BJ (cell line): ENCODE measurements around the gene OTOP2. TPM values are rescaled to one million over a fixed set of nuclear protein-coding genes. Genes with fewer than 3 reads are reported as not detected.
"Not testable (repeated sequence)": the region's sequence is repeated elsewhere in the genome, so short reads cannot be mapped to it uniquely, and the experiment has no call there.

ENCODE experiments used
- CTCF ChIA-PET: fragments of 350-600 bp; formaldehyde crosslinking; extraction: SDS; loops from one replicate; lab custom pipeline; 2021; ENCODE audit warnings: antibody characterized with exemption, inconsistent platforms; lab: Yijun Ruan, JAX
- POLR2A ChIA-PET: fragments of 300-600 bp; sonication (Branson Sonifier 250); formaldehyde crosslinking; extraction: SDS; loops from one replicate; lab custom pipeline; 2021; ENCODE audit warnings: antibody characterized with exemption; lab: Charles Lee
- DNase-seq: peaks from one replicate; pipeline ENCODE4 v3.0.0-alpha.2; 2011; ENCODE audit warnings: low read depth
- H3K27me3 ChIP-seq: 2 replicates; pipeline ENCODE4 v1.6.0; 2011; ENCODE audit warnings: low read length; ENCODE audit not compliant: control insufficient read depth, insufficient read depth
- H3K36me3 ChIP-seq: 2 replicates; pipeline ENCODE4 v1.5.1; 2011; ENCODE audit warnings: low read length; ENCODE audit not compliant: control insufficient read depth, insufficient read depth
- H3K4me3 ChIP-seq: 2 replicates; pipeline ENCODE4 v1.5.1; 2011; ENCODE audit warnings: low read depth, mild to moderate bottlenecking, control low read depth, low read length
- polyA plus RNA-seq: library from polyadenylated mRNA; depleted of rRNA; stranded (reverse); fragments of >200 nt; gene quantifications from 2 replicates; pipeline ENCODE4 v1.2.3, GENCODE V29; 2011
- TF ChIP-seq, protein P1 (sequence below): IDR thresholded peaks from 2 replicates; pipeline ENCODE4 v1.5.1; 2011; ENCODE audit warnings: low read depth, mild to moderate bottlenecking, control low read depth, inconsistent platforms, low read length, moderate library complexity; ENCODE audit not compliant: insufficient read depth

The OTOP2 gene
- polyA plus RNA-seq, 1 experiment, result not detected

DNA sequence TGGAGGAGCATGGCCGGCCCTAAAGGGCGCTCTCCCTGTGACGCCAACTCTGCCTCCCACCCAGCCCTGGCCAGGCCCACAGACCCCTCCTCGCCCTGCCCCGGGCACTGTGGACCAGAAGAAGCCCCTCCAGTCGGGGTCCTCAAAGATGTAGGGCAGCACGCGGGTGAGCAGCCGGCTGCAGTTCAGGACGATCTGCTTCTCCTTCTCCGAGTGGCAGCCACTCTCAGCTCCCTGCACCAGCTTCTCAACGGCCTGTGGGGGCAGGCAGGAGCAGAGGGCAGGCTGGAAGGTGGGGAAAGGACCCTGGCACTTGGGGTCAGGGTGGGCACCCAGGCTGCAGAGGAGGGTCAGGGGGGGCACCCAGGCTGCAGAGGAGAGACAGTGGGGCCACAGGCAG, 39.6 kb downstream of the OTOP2 start:
- Histone ChIP-seq H3K36me3 (no peaks in the 10 kb centered on the region), H3K4me3 (no peak overlapping the region), H3K27me3 (no peaks in the 10 kb centered on the region)
- ChIA-PET CTCF (interaction anchor here (0.7 to 5.2 kb wide), 8 partner anchors 10 to 238 kb away, joined by 3 to 52 read pairs (median 4); partner anchors contain the start of genes CDR2L and MRPL58), POLR2A (no interaction called here)
- TF ChIP-seq, protein P1, sequence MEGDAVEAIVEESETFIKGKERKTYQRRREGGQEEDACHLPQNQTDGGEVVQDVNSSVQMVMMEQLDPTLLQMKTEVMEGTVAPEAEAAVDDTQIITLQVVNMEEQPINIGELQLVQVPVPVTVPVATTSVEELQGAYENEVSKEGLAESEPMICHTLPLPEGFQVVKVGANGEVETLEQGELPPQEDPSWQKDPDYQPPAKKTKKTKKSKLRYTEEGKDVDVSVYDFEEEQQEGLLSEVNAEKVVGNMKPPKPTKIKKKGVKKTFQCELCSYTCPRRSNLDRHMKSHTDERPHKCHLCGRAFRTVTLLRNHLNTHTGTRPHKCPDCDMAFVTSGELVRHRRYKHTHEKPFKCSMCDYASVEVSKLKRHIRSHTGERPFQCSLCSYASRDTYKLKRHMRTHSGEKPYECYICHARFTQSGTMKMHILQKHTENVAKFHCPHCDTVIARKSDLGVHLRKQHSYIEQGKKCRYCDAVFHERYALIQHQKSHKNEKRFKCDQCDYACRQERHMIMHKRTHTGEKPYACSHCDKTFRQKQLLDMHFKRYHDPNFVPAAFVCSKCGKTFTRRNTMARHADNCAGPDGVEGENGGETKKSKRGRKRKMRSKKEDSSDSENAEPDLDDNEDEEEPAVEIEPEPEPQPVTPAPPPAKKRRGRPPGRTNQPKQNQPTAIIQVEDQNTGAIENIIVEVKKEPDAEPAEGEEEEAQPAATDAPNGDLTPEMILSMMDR, result 0 out of 2 replicates have a peak, but pooled peaks have one; percentile 16
- no peak for DNase-seq

GRCh38 chr17:74964246-74964761, 40.2 kb downstream of the OTOP2 start:
- no peak for DNase-seq
- TF ChIP-seq, protein P1, result no peak
- ChIA-PET CTCF (interaction anchor here (0.7 to 5.2 kb wide), 6 partner anchors 9 to 238 kb away, joined by 3 to 52 read pairs (median 4); partner anchors contain the start of gene MRPL58), POLR2A (no interaction called here)
- Histone ChIP-seq H3K36me3 (no peaks in the 10 kb centered on the region), H3K27me3 (no peaks in the 10 kb centered on the region), H3K4me3 (no peak overlapping the region)

DNA sequence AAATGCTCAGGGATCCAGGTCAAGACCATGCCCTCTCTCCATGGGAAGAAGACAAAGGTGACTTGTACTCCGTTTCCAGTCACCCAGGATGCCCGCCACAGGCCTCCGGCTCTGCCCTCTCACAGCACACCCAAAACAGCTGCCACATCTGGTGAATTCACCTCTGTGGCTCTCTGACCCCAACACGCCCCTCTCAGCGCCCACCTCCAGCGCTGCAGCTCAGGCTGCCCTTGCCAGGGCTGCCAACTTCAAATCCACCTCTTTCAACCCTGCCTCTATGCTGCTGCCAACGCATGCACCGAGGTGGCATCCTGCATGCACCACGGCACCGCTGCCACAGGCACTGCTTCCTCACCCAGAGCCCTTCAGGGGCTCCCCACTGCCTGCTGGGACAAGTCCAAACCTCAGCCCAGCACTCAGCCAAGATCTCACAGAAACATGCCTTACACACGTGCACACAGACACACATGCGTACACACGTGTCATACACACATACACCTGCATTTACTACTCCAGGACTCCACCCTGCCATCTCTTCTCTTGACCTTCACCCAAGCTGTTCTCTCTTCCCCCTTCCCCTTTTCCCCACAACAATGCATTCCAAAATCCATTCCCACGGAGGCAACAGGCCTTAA, 41.0 kb downstream of the OTOP2 start:
- Histone ChIP-seq H3K27me3 (no peaks in the 10 kb centered on the region), H3K4me3 (no peak overlapping the region), H3K36me3 (no peaks in the 10 kb centered on the region)
- DNase-seq, result no peak
- CTCF ChIA-PET, result interaction anchor here (5.2 kb wide), 1 partner anchor 46 kb away, joined by 52 read pairs; the partner anchor contains the start of gene MRPL58
- TF ChIP-seq, protein P1, result no peak
- POLR2A ChIA-PET, result no interaction called here

GRCh38 chr17:74968361-74968780, 44.3 kb downstream of the OTOP2 start:
- no peaks in the 10 kb centered on the region for H3K36me3 ChIP-seq
- TF ChIP-seq, protein P1, result no peak
- H3K4me3 ChIP-seq, result no peak overlapping the region
- peaks cover 9% of the 10 kb centered on the region for H3K27me3 ChIP-seq
- POLR2A ChIA-PET, result interaction anchor here (0.6 kb wide), 1 partner anchor 103 kb away, joined by 9 read pairs; no protein-coding TSS in a partner anchor
- no peak for DNase-seq
- CTCF ChIA-PET, result interaction anchor here (1.0 to 3.6 kb wide), 2 partner anchors 10 to 20 kb away, joined by 3 to 15 read pairs; no protein-coding TSS in a partner anchor

DNA sequence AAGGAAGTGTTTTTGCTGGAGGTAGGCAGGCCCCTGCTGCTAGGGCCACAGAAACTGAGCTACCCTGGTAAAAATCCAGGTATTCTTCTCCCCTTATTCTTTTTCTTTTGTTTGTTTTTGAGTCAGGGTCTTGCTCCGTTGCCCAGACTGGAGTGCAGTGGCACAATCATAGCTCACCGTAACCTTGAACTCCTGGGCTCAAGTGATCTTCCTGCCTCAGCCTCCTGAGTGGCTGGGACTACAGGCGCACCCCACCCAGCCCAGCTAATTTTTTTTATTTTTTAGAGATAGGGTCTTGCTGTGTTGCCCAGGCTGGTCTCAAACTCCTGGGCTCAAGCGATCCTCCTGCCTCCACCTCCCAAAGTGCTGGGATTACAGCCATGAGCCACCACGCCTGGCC, 45.4 kb downstream of the OTOP2 start:
- H3K36me3 ChIP-seq, H3K4me3 ChIP-seq, DNase-seq, POLR2A ChIA-PET, H3K27me3 ChIP-seq: not testable (repeated sequence)
- CTCF ChIA-PET, result interaction anchor here (0.7 to 3.7 kb wide), 4 partner anchors 8 to 601 kb away, joined by 3 to 26 read pairs (median 9); no protein-coding TSS in a partner anchor
